ENCODE results near the gene RFX2. TPM values are rescaled to one million over a fixed set of nuclear protein-coding genes. Genes with fewer than 3 reads are reported as not detected.

Gene RFX2
- total and polyA plus RNA-seq, 9 of the 15 experiments (the other 6 are each of a cell fraction or from before 2014, with no cell fraction given): 3.6 to 18.7 (median 8.7) TPM

DNA sequence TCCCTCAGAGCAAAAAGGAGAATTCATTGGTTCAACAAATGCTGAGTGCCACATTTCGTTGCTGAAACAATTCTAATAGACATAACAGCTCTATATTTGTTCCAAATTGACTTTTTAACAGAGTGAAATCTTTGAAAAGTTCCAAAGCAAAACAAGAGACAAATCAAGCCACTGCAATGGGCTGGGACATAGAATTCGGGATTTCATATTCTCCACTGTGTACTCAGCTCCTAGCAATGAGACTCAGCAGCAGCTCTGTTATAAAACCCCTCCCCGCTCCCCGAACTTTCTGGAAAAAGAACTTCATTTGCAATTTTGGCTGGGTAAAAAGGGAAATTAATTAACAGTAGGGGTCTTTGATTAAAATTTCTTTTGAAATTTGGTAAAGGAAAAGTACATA lies 11.3 kb downstream of the RFX2 start (continued):
- TF ChIP-seq, protein P1, sequence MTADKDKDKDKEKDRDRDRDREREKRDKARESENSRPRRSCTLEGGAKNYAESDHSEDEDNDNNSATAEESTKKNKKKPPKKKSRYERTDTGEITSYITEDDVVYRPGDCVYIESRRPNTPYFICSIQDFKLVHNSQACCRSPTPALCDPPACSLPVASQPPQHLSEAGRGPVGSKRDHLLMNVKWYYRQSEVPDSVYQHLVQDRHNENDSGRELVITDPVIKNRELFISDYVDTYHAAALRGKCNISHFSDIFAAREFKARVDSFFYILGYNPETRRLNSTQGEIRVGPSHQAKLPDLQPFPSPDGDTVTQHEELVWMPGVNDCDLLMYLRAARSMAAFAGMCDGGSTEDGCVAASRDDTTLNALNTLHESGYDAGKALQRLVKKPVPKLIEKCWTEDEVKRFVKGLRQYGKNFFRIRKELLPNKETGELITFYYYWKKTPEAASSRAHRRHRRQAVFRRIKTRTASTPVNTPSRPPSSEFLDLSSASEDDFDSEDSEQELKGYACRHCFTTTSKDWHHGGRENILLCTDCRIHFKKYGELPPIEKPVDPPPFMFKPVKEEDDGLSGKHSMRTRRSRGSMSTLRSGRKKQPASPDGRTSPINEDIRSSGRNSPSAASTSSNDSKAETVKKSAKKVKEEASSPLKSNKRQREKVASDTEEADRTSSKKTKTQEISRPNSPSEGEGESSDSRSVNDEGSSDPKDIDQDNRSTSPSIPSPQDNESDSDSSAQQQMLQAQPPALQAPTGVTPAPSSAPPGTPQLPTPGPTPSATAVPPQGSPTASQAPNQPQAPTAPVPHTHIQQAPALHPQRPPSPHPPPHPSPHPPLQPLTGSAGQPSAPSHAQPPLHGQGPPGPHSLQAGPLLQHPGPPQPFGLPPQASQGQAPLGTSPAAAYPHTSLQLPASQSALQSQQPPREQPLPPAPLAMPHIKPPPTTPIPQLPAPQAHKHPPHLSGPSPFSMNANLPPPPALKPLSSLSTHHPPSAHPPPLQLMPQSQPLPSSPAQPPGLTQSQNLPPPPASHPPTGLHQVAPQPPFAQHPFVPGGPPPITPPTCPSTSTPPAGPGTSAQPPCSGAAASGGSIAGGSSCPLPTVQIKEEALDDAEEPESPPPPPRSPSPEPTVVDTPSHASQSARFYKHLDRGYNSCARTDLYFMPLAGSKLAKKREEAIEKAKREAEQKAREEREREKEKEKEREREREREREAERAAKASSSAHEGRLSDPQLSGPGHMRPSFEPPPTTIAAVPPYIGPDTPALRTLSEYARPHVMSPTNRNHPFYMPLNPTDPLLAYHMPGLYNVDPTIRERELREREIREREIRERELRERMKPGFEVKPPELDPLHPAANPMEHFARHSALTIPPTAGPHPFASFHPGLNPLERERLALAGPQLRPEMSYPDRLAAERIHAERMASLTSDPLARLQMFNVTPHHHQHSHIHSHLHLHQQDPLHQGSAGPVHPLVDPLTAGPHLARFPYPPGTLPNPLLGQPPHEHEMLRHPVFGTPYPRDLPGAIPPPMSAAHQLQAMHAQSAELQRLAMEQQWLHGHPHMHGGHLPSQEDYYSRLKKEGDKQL (CRISPR knock-in tag; IDR thresholded peaks at IDR 0.05; ENCODE audit: borderline replicate concordance): no peak

DNA sequence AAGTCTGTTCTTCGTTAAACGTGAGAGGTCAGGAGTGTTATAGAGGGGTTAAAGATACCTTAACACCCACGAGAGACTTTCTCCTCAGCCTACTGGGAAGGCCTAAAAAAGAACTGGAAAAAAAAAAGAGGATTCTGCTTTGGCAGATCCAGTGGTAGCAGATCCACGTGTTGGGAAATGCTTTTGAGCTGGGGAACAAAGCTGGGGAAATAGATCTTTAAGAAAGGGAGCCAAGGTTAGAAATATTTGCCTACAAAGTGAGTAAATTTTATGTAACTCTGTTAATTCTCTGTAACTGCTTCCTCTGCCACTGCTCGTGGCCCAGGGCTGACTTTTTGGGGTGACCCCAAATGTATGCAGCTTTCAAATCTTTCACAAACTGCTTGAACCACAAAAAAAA lies 11.7 kb downstream of the RFX2 start:
- no peak overlapping the region for H2AFZ ChIP-seq (ENCODE audit: low read depth, low read length)
- no peaks in the 10 kb centered on the region for H3K9me1 ChIP-seq (ENCODE audit: control insufficient read depth, insufficient read depth, low read length)
- no peaks in the 10 kb centered on the region for H3K36me3 ChIP-seq (ENCODE audit: control insufficient read depth, insufficient read depth, low read length)
- ATAC-seq (no peak), FAIRE-seq (no peak), DNase-seq (ENCODE audit: extremely low read depth in 1 of 4, low spot score in 3 of 4) (no peak)
- no peak overlapping the region for H3K9ac ChIP-seq (ENCODE audit: insufficient read depth in 1 of 2, low read depth in 2 of 2, low read length in 2 of 2)
- intact Hi-C loops (cut with micrococcal nuclease) (no loop called here), in situ Hi-C loops (cut with MboI) (no loop called here)
- H3K27me3 ChIP-seq (ENCODE audit: control insufficient read depth in 2 of 2, insufficient read depth in 2 of 2, low read length in 2 of 2): no peaks in the 10 kb centered on the region
- no peak overlapping the region for H3K4me2 ChIP-seq (ENCODE audit: insufficient read depth, low read length)
- peaks cover 14 to 20% of the 10 kb centered on the region in 2 experiments; a peak in 4 of 5 replicates for H3K4me1 ChIP-seq (replicated peaks in 1 of 2; ENCODE audit: control insufficient read depth in 2 of 2, insufficient read depth in 2 of 2, low read length in 2 of 2)
- no TSS peak for BruUV-seq (replicated peaks)
- H4K20me1 ChIP-seq (replicated peaks; ENCODE audit: control insufficient read depth, insufficient read depth, low read length): no peaks in the 10 kb centered on the region
- ChIA-PET CTCF (ENCODE audit: low intra/inter-chr PET ratio) (no interaction called here), POLR2A (interaction anchor here (0.7 to 1.4 kb wide), 2 partner anchors 10 to 1760 kb away, joined by 3 to 6 read pairs; partner anchors contain the start of gene STAP2)
- no peak overlapping the region for H3K4me3 ChIP-seq
- 41% methylated on average over 5 of the region's 5 CpGs for WGBS (ENCODE audit: insufficient coverage, low coverage, missing lambda C conversion rate)
- no peak overlapping the region for H3K27ac ChIP-seq (ENCODE audit: extremely low read depth, low read depth, low read length)
- peaks cover 11% of the 10 kb centered on the region for H3K79me2 ChIP-seq (ENCODE audit: control insufficient read depth, insufficient read depth, low read length)
- H3K9me3 ChIP-seq (replicated peaks; ENCODE audit: control insufficient read depth, insufficient read depth, low read depth, low read length): no peaks in the 10 kb centered on the region
- TF ChIP-seq, protein P2, sequence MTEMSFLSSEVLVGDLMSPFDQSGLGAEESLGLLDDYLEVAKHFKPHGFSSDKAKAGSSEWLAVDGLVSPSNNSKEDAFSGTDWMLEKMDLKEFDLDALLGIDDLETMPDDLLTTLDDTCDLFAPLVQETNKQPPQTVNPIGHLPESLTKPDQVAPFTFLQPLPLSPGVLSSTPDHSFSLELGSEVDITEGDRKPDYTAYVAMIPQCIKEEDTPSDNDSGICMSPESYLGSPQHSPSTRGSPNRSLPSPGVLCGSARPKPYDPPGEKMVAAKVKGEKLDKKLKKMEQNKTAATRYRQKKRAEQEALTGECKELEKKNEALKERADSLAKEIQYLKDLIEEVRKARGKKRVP (CRISPR knock-in tag; IDR thresholded peaks at IDR 0.05): no peak
- TF ChIP-seq, protein P3, sequence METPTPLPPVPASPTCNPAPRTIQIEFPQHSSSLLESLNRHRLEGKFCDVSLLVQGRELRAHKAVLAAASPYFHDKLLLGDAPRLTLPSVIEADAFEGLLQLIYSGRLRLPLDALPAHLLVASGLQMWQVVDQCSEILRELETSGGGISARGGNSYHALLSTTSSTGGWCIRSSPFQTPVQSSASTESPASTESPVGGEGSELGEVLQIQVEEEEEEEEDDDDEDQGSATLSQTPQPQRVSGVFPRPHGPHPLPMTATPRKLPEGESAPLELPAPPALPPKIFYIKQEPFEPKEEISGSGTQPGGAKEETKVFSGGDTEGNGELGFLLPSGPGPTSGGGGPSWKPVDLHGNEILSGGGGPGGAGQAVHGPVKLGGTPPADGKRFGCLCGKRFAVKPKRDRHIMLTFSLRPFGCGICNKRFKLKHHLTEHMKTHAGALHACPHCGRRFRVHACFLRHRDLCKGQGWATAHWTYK (CRISPR knock-in tag; IDR thresholded peaks at IDR 0.05): no peak
- no peak for TF ChIP-seq ZNF76 (CRISPR knock-in tag; IDR thresholded peaks at IDR 0.05; ENCODE audit: borderline replicate concordance)
- TF ChIP-seq TGIF2 (CRISPR knock-in tag; IDR thresholded peaks at IDR 0.05): no peak
- TF ChIP-seq, protein P4, sequence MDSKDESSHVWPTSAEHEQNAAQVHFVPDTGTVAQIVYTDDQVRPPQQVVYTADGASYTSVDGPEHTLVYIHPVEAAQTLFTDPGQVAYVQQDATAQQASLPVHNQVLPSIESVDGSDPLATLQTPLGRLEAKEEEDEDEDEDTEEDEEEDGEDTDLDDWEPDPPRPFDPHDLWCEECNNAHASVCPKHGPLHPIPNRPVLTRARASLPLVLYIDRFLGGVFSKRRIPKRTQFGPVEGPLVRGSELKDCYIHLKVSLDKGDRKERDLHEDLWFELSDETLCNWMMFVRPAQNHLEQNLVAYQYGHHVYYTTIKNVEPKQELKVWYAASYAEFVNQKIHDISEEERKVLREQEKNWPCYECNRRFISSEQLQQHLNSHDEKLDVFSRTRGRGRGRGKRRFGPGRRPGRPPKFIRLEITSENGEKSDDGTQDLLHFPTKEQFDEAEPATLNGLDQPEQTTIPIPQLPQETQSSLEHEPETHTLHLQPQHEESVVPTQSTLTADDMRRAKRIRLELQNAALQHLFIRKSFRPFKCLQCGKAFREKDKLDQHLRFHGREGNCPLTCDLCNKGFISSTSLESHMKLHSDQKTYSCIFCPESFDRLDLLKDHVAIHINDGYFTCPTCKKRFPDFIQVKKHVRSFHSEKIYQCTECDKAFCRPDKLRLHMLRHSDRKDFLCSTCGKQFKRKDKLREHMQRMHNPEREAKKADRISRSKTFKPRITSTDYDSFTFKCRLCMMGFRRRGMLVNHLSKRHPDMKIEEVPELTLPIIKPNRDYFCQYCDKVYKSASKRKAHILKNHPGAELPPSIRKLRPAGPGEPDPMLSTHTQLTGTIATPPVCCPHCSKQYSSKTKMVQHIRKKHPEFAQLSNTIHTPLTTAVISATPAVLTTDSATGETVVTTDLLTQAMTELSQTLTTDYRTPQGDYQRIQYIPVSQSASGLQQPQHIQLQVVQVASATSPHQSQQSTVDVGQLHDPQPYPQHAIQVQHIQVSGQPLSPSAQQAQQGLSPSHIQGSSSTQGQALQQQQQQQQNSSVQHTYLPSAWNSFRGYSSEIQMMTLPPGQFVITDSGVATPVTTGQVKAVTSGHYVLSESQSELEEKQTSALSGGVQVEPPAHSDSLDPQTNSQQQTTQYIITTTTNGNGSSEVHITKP (IDR thresholded peaks at IDR 0.05; ENCODE audit: partially characterized antibody): no peak
- TF ChIP-seq RAD21 (CRISPR knock-in tag; conservative IDR thresholded peaks at IDR 0.05 in 1 of 2, IDR thresholded peaks at IDR 0.05 in 1 of 2): no peak
- no peak for TF ChIP-seq ASH1L (IDR thresholded peaks at IDR 0.05; ENCODE audit: borderline replicate concordance, low read depth, partially characterized antibody)
